Lower leg skin (tissue), 4 donors: ENCODE measurements around the gene TNPO3. TPM values are rescaled to one million over a fixed set of nuclear protein-coding genes. Genes with fewer than 3 reads are reported as not detected.

Experiments used
- DNase-seq, 2 donors: peaks; one replicate each; pipeline ENCODE4 v3.0.0-alpha.2; 2019; ENCODE audit warnings: low spot score in 2 of 2
- H3K4me3 ChIP-seq: fragments of 200-600 bp; sonication (generic); 2 replicates; pipeline ENCODE4 v1.5.1; 2017; ENCODE audit warnings: mild to moderate bottlenecking, low read depth; ENCODE audit not compliant: poor library complexity, severe bottlenecking
- POLR2A ChIP-seq, 2 donors: fragments of 450-650 bp; IDR thresholded peaks; one replicate each; pipeline ENCODE4 v1.6.1; 2016 to 2017; ENCODE audit warnings: antibody characterized with exemption in 2 of 2, mild to moderate bottlenecking in 1 of 2, moderate library complexity in 1 of 2
- WGBS, 2 donors: methylation state at CpG; one replicate each; pipeline ENCODE4 v1.1.5; 2018; 5-methylcytosine and 5-hydroxymethylcytosine counted together
- intact Hi-C: fragments of 100-400 bp; cut with DNase I; formaldehyde crosslinking; loops from one replicate; pipeline ENCODE4 v1.15.0; 2023; ENCODE audit warnings: low total_unique reads
- total RNA-seq, 4 donors: library from RNA; depleted of rRNA; stranded (reverse); fragments of >200 nt; gene quantifications; one replicate each; pipeline ENCODE4 v1.1.0, GENCODE V29; 2016
- TF ChIP-seq, protein P1 (sequence below), 3 donors: fragments of 450-650 bp; IDR thresholded peaks; one replicate each; pipeline ENCODE4 v1.5.1; 2016; ENCODE audit warnings: antibody characterized with exemption in 3 of 3, mild to moderate bottlenecking in 3 of 3, moderate library complexity in 2 of 3

The TNPO3 gene
- total RNA-seq, 4 donors from 2014 or later: 26.7 to 36.7 (median 31.0) TPM

DNA sequence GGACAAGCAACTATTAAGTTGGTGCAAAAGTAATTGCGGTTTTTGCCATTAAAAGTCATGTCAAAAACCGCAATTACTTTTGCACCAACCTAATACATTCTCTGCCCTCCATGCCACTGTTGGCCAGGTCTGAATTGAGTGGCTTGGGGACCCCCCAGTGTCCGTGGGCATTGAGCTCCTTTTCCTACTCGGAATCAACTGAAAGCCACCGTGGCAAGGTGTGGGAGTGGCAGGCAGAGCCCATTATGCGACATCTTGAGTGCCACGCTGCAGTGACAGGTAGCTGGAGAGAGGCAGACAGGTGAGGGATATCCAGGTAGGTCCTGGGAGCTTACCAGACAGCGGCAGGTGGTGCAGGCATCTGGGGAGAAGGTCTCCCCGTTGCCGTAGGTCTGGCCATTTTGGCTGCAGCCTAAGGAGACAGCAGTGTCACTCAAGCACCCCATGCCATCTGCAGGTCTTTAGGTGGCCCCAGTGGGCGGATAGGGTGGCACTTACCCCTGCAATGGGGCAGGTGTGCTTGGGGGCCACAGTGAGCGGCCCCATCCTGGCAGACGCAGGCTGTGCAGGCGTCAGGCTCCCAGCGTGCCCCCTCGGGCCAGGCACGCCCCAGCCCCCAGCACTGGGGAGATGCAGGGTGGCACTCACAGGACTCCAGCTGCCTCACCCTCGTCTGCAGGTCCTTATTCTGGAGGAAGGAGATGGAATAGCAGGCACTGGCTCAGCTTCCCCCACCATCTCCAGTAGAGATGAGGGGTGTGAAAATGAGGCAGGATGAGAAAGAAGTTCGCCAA, 147.9 kb downstream of the TNPO3 start:
- H3K4me3 ChIP-seq: no peak overlapping the region
- TF ChIP-seq, protein P1, sequence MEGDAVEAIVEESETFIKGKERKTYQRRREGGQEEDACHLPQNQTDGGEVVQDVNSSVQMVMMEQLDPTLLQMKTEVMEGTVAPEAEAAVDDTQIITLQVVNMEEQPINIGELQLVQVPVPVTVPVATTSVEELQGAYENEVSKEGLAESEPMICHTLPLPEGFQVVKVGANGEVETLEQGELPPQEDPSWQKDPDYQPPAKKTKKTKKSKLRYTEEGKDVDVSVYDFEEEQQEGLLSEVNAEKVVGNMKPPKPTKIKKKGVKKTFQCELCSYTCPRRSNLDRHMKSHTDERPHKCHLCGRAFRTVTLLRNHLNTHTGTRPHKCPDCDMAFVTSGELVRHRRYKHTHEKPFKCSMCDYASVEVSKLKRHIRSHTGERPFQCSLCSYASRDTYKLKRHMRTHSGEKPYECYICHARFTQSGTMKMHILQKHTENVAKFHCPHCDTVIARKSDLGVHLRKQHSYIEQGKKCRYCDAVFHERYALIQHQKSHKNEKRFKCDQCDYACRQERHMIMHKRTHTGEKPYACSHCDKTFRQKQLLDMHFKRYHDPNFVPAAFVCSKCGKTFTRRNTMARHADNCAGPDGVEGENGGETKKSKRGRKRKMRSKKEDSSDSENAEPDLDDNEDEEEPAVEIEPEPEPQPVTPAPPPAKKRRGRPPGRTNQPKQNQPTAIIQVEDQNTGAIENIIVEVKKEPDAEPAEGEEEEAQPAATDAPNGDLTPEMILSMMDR (IDR thresholded peaks at IDR 0.05): no peak
- no peak for TF ChIP-seq POLR2A (IDR thresholded peaks at IDR 0.05)
- peak in 1 of 2 donors; percentile 61 for DNase-seq
- WGBS, 2 donors: 78 to 83% methylated on average over 13 to 19 of the region's 19 CpGs
- intact Hi-C loops: no loop called here

DNA sequence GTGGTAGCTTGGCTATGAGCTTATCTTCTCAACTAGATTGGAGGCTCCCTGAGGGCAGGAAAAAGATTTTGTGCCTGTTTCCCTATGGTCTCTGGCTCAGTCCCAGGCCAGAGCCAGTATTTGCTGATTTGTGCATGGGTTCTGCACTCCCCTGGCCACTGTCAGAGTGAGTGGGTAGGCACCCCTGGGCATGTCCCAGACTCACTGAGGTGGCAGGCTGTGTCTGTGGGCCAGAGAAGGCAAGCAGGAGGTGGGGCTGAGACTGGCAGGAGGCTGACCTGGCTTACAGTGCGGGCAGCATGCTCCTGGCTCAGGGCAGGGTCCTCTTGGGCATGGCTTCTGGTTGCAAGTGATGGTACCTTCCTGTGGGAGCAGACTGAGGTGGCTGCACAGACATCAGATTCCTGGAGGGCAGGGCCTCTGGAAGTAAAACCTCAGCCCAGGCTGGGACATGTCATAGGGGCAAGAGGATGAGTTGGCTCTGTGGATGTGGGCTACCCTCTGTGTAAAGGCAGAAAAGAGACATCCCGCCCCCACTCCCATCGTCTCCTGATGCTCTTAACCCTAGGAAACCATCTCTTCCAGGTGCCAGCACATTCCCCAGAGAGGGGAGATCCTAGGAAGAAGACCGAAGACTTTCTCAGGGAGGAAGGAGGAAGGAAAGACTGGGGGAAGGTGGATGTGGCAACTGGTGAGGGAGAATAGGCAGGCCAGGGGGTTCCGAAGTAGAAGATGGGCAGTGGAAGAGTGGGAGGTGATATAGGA, 148.7 kb downstream of the TNPO3 start:
- no peak overlapping the region for H3K4me3 ChIP-seq
- 85 to 91% methylated on average over 5 of the region's 5 CpGs for WGBS, 2 donors
- intact Hi-C loops: no loop called here
- DNase-seq: peak in 1 of 2 donors; percentile 74
- TF ChIP-seq POLR2A (IDR thresholded peaks at IDR 0.05): no peak
- TF ChIP-seq, protein P1 (IDR thresholded peaks at IDR 0.05): no peak

DNA sequence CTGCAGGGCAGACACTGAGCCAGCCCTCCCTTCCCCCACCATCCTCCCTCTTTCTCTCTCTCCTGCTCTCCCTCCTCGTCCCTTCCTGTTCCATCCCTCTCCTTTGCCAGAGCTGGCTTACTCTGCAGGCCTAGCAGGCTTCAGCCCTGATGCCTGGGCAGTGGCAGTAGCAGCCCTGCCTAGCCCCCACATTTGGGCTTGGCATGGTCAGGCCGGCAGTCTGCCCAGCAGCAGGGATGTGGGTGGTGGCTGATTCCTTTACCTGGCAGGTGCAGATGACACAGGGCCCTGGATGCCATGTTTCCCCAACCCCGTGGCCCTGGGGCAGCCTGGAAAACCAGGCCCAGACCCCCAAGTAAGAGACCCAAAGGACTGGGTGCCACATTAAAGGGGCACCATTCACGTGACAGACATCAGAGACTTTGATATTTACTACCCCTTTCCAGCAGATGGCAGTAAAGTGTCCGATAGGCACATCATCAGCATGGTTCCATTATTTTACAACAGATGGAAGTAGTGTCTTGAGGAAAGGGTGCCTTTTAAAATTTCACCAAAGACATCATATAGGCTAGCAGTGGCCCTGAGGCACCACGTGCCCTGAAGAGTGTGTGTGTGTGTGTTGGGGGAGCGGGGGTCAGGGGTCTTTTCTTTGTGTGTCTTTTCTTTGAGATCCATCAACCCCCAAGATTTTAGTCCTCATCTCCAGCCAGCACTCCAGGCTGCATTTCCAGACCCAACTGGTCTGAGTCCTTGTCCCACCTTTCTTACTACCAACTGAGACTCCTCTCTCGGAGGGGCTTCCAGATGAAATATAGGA, 150.3 kb downstream of the TNPO3 start:
- TF ChIP-seq, protein P1 (IDR thresholded peaks at IDR 0.05): no peak
- no peak for TF ChIP-seq POLR2A (IDR thresholded peaks at IDR 0.05)
- peak in 1 of 2 donors; percentile 77 for DNase-seq
- no peak overlapping the region for H3K4me3 ChIP-seq
- 44 to 45% methylated on average over 8 of the region's 8 CpGs for WGBS, 2 donors
- intact Hi-C loops: no loop called here

Other genes with a start within 250 kb of the TNPO3 start
- 10 to 100 TPM in 1 of 4 donors, 1 to 10 TPM in 3; 5.0 to 11.1 (median 6.2) TPM for gene FLNC, start 224.7 kb downstream of the TNPO3 start, total RNA-seq
- gene ATP6V1F, start 192.3 kb downstream of the TNPO3 start, total RNA-seq: 100 to 1,000 TPM in 3 of 4 donors, 10 to 100 TPM in 1; 71.3 to 165 (median 137) TPM
- under 1 TPM in 3 of 4 donors, not detected in 1; 0.07 to 0.68 (median 0.21) TPM for gene KCP, start 144.4 kb downstream of the TNPO3 start, total RNA-seq
- 10 to 100 TPM; 13.5 to 23.4 (median 15.6) TPM for gene IRF5, start 117.2 kb downstream of the TNPO3 start, total RNA-seq
- 10 to 100 TPM in 2 of 4 donors, 1 to 10 TPM in 2; 7.4 to 13.4 (median 9.9) TPM for gene TSPAN33, start 89.6 kb upstream of the TNPO3 start, total RNA-seq
- gene SMO, start 133.5 kb upstream of the TNPO3 start, total RNA-seq: 10 to 100 TPM in 3 of 4 donors, 1 to 10 TPM in 1; 9.7 to 19.4 (median 14.7) TPM
- 10 to 100 TPM; 31.1 to 45.8 (median 39.2) TPM for gene AHCYL2, start 169.9 kb upstream of the TNPO3 start, total RNA-seq